ENCODE data around the gene MRTFA.

- TF ChIP-seq, protein P1, sequence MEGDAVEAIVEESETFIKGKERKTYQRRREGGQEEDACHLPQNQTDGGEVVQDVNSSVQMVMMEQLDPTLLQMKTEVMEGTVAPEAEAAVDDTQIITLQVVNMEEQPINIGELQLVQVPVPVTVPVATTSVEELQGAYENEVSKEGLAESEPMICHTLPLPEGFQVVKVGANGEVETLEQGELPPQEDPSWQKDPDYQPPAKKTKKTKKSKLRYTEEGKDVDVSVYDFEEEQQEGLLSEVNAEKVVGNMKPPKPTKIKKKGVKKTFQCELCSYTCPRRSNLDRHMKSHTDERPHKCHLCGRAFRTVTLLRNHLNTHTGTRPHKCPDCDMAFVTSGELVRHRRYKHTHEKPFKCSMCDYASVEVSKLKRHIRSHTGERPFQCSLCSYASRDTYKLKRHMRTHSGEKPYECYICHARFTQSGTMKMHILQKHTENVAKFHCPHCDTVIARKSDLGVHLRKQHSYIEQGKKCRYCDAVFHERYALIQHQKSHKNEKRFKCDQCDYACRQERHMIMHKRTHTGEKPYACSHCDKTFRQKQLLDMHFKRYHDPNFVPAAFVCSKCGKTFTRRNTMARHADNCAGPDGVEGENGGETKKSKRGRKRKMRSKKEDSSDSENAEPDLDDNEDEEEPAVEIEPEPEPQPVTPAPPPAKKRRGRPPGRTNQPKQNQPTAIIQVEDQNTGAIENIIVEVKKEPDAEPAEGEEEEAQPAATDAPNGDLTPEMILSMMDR (IDR thresholded peaks at IDR 0.05) = no peak
- TF ChIP-seq POLR2AphosphoS5 (IDR thresholded peaks at IDR 0.05) = no peak
- no peak for TF ChIP-seq POLR2A (IDR thresholded peaks at IDR 0.05)
These were observed 226.9 kb downstream of the MRTFA start for GRCh38 chr22:40409613-40410113.
